Measurements from ENCODE around the gene SLC16A2.
A peak's percentile ranks its signal among the peaks of the same experiment; 100 is the strongest.

The SLC16A2 gene

DNA sequence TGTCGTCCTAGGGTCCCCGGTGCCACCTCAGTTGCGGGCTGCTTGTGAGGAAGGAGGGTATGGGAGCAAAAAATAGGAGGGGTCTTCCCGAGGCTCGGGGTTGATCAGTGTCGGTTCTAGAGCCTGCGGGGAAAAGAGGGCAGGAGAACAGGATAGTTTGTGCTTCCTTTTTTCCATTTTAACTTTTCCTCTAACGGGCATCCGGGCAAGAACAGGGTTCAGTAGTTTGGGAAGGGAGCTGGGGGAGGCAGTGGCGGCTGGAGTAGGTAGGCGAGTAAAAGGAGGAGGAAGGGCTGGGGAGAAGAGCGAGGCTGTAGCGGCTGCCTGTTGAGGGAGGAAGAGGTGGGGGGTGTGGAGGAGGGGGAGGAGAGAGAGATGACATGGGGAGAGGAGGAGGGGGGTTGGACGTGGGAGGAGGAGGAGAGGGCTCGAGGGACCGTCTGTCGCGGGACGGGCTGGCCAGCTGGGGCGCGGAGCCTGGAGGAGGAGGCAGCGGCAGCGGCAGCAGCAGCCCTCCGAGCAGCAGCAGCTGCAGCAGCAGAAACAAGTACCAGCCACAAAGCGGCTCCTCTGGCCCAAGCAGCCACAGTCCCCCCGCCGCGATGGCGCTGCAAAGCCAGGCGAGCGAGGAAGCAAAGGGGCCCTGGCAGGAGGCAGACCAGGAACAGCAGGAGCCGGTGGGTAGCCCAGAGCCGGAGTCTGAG, at the start of gene SLC16A2:
TSS of gene SLC16A2 (plus strand) at position 458 of the 704 bp plus-strand sequence. CDS start at position 603, 145 bp downstream.
- DNase-seq (ENCODE audit: low read depth, low spot score): peak; percentile 32

DNA sequence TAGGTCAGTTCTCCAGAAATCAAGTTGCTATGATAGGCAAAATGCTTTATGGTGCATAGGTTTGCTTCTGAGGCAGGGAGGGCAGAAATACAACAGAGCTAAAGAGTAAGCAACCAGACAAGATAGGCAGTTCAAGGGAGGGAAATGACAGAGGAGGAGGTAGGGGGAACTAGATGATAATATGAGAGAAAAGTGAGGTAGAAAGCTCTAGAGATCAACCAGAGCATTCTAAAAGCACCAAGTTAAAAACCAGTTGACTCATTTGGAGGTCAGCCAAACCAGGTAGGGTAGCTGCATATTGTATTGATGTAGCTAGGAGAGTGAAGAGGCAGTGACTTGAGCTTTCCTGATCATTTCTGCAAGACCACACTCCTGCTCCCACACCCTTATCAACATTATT, 49.0 kb upstream of the SLC16A2 start:
- DNase-seq (ENCODE audit: low read depth, low spot score): no peak

GRCh38 chrX:74377282-74377681, 44.0 kb upstream of the SLC16A2 start:
- no peak for DNase-seq (ENCODE audit: low read depth, low spot score)

DNA sequence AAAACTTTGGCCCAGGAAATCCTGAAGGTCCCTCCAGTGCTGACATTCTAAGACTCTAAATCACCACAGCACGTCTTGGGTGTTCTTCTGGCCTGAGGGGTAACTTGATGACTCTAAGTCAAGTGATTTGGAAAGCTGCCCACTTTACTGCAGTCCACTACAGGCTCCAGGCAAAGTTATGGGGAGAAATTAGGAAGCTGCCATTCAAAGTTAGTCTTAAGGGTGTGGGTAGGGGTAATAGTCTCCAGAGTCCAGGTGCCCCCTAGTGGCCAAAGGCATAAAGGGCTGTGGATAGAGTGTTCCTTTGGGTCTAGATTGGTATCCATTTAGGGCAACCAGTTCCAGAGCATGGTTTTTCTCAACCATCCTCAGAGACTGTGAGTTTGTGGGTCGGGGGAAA, 38.7 kb upstream of the SLC16A2 start:
- DNase-seq (ENCODE audit: low read depth, low spot score): peak; percentile 12

DNA sequence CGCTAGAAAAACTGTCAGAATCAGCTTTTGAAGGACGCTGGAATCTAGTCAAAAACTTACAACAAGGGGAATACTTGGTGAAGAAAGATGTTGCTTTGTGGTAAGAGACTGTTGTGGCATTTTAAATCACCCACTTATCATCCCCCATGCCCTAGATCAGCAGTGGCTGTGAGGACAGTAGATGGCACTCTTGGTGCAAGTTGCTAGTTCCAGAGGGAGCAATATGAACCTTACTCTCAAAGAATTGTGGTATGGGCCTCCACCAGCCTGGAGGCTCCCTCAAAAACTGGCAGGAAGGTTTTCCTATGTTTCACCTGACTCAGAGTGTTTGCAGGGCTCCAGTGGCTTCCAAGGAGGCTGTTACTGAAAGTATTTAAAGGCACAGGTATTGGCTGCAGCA, 37.7 kb upstream of the SLC16A2 start:
- no peak for DNase-seq (ENCODE audit: low read depth, low spot score)

DNA sequence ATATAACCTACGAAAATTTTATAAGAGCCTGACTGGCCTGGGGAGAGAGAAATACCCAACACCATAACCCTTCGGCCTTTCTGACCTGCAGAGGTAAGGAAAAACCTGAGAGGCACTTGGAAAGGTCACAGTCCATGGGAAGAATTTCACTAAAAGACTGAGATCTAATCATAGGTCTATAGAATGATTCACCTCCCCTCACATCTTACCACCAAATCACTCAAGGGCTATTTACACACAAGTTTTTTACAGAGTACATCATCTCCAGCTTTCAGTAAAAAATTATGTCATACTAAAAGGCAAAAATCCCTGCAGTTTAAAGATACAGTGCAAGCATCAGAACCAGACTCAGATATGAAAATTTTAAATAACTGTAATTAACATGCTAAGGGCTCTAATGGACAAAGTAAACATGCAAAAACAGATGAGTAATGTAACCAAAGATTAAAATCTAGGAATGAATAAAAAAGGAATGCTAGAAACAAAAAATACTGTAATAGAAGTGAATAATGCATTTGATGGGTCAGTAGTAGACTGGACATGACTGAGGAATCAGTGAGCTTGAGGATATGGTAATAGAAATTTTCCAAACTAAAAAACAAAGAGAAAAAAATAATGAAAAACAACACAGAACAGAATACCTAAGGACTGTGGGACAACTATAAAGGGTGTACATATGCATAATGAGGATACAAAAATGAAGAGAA, 32.1 kb upstream of the SLC16A2 start:
- no peak for DNase-seq (ENCODE audit: low read depth, low spot score)

DNA sequence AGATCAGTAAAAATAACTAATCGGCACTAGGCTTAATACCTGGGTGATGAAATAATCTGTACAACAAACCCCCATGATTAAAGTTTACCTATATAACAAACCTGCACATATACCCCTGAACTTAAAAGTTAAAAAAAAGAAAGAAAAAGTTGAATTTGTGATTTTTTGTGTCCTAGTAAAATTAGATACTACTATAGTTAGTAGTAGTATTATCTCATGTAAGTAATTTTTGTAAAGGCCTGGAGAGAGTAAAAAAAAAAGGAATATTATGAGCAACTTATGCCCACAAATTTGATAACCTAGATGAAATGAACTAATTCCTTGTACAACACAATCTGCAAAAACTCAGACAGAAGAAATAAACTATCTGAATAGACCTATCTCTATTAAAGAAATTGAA, 25.7 kb upstream of the SLC16A2 start:
- no peak for DNase-seq (ENCODE audit: low read depth, low spot score)

- no peak for DNase-seq (ENCODE audit: low read depth, low spot score)
Observed at GRCh38 chrX:74405973-74406489, 15.3 kb upstream of the SLC16A2 start.

DNA sequence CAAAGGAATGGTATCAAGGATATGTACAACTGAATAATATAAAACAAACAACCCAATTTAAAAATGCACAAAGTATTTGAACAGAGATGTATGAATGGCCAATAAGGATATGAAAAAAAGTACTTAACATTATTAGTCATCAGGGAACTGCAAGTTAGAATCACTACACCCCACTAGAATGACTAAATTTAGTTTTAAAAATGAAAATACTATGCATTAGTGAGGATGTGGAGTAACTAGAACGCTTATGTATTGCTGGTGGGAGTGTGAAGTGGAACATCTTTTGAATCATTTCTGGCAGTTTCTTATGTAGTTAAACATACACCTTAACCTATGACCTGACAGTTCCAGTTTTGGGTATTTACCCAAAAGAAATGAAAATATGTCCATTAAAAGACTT, 13.0 kb upstream of the SLC16A2 start:
- DNase-seq (ENCODE audit: low read depth, low spot score): no peak

DNA sequence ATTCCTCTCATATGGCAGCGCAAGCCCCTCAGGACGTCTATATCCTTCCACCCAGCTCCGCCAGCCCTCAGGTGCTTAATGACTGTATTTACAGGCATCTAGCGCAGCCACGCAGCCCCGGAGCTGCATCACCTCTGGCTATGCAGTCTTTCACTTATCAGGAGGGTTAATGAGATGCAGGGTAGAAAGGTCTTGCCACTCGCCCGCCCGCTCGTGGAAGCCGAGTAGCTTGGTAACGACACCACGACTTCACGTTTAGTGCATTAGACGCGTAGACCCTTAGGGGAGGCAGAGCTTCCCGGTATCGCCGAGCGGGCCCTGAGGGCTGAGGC, 1.5 kb upstream of the SLC16A2 start:
- DNase-seq (ENCODE audit: low read depth, low spot score): no peak

DNA sequence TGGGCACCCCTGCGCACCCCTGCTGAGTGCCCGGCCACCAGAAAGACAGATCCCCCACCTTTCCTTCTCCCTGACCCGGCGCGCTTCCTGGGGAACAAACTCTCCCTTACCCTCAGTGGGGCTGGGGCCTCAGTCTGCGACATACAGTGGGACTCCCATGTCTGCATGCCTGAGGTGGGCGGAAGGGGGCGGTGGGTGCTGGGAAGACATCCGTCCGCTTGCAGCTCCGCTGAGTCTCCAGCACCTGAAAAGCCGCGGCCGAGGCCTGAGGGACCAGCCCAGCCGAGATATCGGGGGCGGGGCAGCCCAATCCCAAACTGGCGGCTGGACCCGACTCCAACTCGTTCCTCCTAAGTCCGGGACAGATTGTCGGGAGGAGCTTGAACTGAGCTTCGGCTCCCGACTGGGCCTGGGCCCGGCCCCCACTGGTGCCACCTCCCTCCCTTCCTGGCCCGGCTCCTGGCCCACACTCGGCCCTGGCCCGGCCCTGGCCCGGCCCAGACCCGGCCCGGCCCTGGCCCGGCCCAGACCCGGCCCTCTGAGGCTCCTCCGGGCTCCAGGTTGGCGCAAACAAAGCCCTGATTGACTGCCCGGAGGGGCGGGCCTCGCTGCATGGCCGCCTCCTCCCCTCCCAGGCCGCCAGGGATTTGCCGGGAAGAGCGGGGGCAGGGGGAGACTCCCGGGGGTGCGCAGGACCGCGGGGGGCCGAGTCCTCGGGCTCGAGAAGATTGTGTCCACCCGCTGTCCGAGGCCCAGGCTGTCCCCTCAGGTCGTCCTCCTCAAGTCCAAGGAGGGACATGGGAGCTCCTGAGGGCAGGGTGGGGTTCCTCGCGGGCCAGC, 877 bp upstream of the SLC16A2 start:
- DNase-seq (ENCODE audit: low read depth, low spot score): no peak

DNA sequence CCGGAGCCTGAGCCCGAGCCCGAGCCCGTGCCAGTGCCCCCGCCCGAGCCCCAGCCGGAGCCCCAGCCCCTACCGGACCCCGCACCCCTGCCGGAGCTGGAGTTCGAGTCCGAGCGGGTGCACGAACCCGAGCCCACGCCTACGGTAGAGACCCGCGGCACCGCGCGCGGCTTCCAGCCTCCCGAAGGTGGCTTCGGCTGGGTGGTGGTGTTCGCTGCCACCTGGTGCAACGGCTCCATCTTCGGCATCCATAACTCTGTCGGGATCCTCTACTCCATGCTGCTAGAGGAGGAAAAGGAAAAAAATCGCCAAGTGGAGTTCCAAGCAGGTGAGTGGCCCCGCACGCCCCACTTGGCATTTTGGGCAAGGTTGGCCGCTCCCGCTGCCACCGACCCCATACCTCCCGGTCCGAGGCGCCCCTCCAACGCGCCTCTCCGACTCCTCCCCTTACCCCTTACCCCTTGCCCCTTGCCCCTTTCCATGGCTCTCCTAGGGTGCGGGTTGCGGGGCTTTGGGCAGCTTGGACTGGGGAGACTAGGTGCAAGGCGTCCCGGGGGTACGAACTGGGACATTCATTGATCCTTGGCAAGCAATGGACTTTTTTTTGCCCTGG, 553 bp downstream of the SLC16A2 start:
- DNase-seq (ENCODE audit: low read depth, low spot score): no peak

- DNase-seq (ENCODE audit: low read depth, low spot score): no peak
Observed at GRCh38 chrX:74422576-74423288, 1.4 kb downstream of the SLC16A2 start.

DNA sequence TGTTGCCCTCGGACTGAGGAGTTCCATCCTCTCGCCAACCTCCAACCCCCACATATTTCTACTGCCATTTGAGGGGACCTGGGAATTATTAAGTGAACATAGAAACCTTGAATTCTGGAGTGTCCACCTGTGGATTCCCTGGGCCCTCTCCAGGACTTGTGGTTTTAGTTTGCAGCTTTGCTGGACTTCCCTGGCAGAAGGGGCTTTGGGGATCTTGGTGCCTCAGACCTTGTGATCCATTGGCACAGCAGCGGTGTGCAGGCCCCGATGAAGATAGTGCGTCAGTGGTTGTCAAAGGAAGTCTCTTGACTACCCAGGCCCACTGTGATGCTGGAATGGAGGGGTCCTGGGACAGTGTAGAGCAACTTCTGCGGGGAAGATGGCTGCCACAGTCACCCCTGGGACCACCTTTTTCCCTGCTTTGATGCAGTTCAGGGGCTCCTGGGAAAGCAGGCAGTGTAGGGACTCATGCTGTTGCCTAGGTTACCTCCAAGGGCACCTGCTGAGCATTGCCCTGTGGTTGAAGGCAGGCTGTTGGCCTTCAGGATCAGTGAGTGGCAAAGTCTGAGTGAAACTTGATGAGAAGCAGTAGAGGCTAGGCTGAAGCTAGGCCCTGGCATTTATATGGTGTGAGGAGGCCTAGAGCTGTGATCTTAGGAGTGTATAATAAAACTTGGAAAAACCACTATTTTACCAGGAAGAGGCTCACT, 2.2 kb downstream of the SLC16A2 start:
- DNase-seq (ENCODE audit: low read depth, low spot score): no peak

DNA sequence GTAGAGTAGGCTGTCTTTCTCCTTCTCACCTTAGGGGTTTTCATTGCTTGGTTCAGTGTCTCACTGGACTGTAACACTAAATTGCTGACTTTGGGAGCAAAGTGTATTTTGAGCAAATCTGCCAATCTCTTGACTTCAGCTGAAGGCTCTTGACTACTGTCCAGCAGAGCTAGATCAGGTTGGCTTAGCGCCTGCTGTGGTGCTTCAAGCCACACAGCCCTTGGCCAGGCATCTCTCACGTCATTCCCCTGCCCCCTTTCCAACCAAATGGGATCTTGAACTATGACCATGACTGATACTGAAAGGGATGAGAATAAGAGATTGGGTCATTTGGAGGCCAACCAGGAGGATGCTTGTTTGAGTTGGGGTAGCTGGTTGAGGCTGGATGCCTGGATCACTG, 4.8 kb downstream of the SLC16A2 start:
- DNase-seq (ENCODE audit: low read depth, low spot score): no peak

DNA sequence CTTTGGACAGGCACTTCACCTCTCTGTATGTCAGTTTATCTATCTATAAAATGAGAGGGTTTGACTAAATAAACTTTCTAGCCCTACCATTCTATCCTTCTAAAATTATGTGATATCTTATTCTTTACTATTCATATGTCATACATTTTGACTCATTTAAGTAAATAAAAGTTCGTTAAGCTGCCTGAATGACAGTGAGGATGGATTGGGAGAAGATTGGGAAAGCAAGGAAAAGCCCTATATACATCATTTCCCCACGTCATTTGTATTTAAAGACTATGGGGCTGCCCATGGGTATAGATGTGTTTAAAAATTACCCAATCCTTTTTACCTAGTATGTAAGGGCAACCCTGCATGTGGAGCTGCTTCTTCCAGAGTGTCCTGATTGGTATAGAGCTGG, 5.3 kb downstream of the SLC16A2 start:
- DNase-seq (ENCODE audit: low read depth, low spot score): no peak

DNA sequence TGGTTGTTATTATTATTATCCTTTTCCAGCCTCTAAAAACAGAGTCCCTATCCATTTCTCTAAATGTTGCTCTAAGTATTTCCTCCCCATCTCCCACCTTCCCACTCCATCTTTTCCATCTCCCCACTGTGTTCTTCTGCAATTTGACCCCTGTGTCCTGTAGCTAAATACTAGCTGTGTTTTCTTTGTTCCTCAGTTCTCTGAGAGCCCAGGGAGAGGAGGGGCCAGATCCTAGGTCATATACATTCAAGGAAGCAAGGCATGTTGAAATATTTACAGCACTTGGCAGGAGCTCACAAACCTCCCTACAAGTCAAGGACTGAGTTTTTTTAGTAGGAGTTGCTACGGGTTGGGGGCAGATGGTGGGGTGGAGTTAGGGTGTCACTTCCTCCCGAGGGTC, 10.5 kb downstream of the SLC16A2 start:
- DNase-seq (ENCODE audit: low read depth, low spot score): no peak

DNA sequence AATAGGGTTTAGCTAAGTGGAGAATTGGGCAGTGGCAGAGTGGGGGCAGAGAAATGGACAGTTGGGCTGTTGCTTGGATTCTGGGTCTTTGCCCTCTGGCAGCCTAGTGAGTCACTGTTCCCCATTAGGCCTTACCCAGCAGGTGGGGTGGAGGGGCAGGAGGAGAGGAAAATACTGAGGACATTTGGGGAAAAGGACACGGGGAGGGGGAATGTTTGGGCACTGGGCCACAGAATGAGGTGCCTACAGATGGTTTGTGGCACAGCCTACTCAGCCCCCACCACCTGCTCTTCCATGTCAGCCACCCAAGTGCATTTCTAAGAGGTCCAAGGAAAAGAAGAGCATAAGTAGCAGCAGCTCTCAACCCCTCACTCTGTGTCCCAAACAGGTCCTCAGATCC, 13.0 kb downstream of the SLC16A2 start:
- DNase-seq (ENCODE audit: low read depth, low spot score): no peak

GRCh38 chrX:74437530-74437929, 16.2 kb downstream of the SLC16A2 start:
- no peak for DNase-seq (ENCODE audit: low read depth, low spot score)

DNA sequence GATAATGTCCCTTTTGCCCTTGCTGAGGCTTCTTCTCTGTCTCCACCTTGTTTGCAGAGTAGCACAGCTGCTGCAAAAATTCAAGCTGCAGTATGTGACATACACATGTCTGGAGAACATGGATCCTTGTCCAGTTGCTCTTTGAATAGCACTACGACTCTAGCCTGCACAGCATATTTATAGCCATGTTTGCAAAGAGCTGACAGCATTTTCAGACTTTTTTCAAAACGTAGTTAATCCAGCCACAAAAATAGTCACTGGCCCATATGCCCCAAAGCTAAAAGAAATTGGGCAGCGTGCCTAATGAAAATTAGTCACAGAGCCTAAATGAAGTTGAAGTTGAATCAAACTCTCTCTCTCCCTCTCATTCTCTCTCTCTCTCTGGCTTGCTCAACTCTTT, 17.5 kb downstream of the SLC16A2 start:
- DNase-seq (ENCODE audit: low read depth, low spot score): no peak

DNA sequence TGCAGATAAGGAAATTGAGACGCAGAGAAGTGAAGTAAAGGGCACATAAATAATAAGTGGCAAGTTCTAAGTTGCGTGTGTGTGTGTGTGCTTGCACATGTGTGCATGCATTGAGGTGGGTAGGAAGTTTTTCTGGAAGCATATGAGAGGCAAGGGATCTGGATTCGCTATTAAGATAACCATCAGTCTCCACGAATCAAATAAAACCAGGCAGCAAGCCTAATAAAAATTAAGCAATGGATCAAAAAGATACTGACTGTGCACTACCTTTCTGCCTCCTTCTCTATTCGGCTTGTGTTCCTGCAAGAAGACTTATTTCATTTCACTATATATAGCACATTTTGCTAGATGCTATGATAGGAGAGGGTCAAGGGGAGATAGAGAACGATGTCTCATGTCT, 23.8 kb downstream of the SLC16A2 start:
- no peak for DNase-seq (ENCODE audit: low read depth, low spot score)

Data from brain pericyte (primary cell).